GM19467 (cell line): ENCODE results near the gene ABT1.

Experiments
- ATAC-seq: cut with Tn5 transposase; IDR thresholded peaks from one replicate; pipeline ENCODE4 v1.9.1; 2021; ENCODE audit warnings: mild to moderate bottlenecking, moderate library complexity; ENCODE audit not compliant: unreplicated experiment

The ABT1 gene

DNA sequence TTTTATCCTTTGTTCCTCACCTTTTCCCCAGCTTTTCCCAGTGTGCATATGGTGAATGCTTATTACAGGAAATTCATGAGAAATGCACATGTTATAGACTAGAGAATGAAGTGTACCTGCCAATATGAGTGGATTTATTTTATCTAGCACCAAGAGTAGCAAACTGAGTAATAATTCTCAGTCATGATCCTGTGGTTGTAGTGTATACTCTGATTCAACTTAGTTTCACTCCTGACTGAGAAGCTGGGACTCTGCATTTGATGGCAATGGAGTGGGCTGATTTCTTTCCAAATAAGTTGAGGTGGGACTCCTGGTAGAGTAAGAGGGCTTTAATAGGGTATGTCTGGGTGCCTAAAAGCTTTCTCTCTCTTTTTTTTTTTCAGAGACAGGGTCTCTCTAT is 4.0 kb downstream of the ABT1 start:
- ATAC-seq = no peak

DNA sequence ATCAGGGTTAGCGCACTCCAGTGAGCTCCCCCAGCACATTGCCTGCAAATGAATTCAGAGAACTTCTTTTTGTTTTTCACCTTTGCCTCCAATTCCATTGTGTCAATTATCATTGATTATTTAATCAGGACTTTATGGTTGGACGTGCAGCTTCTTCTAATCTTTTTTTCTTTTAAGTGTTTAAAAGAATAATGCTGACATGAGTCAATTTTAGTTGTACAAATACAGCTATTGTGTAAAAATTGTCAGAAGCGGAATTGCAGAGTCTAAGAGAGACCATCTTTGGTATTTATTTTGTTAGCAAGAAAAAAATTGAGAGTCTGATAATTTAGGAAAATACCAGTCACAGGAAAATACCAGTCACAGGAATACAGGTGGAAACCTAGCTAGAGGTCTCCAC is 5.5 kb downstream of the ABT1 start:
- no peak for ATAC-seq

DNA sequence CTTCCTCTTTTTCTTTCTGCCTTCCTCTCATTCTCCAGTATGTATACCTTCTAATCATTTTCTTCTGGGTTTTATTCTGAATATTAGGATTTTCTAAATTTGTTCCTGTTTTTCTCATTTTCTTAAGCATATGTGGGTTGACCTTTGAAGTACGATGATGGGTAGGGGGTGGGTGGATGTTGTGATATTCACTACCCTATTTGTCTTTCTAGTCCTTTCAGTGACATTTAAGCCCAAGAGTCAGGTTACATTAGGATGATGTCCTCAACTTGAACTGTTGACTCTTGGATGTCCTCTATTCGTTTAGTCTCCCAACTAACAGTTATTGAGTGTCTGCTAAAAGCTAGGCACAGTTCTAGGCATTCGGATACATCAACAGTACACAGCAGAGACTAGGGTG is 7.3 kb downstream of the ABT1 start:
- no peak for ATAC-seq

DNA sequence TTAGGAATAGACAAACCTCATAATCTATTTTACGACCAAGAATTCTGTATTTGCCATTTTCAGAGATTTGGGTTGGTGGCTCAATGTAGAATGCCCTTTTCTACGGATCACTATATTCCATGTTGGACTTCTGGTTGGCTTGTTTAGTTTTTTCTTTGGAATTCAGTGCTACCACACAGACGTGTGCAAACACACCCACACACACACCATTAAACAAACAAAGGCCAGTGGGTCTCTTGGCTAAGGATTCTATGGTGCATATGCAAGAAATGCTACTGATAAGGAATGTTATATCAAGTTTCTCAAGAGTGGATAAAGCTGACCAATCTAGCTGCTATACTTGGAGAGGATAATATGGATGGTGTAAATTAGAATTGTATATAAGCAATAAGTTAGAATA is 8.0 kb downstream of the ABT1 start:
- no peak for ATAC-seq

DNA sequence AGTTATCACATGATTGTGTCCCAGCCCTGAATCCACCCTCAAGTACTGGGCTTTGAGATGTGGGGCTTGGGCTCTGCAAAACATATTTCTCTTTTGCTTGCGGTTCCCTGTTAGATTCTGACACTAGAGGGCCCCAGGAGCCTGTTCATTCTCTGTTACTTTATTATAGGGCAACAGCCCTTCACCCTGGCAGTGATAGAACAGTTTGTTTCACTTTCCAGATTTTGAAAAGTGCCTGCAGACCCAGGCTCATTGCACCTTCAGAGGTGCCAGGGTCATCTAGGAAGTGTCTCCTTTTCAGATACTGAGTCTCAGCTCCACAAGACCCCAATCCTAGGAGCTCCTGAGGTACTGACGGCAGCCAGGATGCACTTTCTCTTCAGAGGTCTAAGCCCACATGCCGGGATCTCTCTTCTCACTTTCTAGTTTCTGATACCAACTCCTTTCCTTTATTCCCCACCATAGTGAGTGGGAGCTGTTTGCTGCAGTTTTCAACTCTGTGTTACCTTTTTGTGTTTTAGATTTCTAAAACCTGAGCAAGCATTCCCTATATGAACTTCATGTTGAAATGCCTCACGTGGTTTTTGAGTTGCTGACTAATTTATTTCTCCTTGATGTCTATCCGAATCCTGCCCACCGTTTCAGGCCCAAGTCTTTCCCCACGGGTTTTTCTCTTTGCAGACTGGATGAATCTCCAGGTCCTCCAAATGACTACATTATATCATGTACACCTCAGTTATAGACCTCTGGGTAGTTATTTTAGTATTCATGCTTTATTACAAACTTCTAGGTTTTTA is 10.9 kb downstream of the ABT1 start:
- peak; percentile 69 for ATAC-seq

DNA sequence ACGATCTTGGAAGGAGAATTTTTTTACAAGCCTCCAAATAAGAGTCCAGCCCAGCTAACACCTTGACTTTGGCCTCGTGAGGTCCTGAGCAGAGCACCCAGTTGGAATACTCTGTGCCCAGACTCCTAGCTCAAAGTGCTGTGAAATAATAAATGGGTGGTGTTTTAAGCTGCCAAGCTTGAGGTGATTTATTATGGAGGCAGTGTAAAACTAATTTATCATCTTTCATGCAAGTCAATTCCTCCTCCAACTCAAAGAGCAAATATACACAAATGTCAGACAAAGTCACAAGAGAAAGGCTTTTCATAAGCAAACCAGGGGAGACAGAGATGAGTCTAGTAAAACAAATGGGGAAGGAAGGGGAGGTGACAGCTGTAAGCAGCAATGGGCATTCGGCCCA is 12.7 kb downstream of the ABT1 start:
- no peak for ATAC-seq

DNA sequence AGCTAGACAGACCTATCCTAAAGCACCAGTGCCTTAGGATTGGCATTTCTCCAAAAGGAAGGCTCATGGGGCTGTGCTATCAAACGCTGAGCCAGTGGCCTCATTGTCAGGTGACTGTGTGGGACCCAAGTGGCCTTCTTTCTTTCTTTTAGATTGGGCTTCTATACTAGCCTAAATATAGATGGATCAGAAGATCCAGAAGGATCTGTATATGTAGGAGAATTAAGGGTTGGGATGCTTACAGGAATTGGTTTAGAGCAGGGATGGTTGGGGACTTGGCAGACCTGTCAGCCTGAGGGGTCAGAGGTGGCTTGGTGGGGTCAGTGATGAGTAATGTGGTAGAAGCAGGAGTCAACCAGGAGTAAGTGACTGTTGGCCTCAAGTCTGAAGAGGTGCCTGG is 14.8 kb downstream of the ABT1 start:
- ATAC-seq = no peak

DNA sequence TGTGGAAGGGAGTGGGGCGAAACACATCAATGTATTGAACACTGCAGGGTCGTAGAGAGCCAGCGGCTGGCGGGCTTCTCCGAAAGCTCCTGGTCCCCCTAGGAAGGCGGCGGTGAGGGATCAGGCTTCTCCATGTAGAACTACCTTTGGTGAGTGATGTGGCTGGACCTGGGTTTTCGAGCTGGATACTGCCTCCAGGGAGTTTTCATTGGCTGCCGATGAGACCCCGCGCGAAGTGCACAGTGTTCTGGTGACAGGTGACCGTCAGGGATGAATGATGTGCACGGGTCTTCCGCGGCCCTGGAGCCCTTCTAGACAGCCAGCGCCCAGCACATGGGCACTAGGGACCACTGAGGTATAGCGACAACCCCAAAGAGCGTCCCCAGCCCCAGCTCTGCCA is 16.4 kb downstream of the ABT1 start:
- no peak for ATAC-seq

DNA sequence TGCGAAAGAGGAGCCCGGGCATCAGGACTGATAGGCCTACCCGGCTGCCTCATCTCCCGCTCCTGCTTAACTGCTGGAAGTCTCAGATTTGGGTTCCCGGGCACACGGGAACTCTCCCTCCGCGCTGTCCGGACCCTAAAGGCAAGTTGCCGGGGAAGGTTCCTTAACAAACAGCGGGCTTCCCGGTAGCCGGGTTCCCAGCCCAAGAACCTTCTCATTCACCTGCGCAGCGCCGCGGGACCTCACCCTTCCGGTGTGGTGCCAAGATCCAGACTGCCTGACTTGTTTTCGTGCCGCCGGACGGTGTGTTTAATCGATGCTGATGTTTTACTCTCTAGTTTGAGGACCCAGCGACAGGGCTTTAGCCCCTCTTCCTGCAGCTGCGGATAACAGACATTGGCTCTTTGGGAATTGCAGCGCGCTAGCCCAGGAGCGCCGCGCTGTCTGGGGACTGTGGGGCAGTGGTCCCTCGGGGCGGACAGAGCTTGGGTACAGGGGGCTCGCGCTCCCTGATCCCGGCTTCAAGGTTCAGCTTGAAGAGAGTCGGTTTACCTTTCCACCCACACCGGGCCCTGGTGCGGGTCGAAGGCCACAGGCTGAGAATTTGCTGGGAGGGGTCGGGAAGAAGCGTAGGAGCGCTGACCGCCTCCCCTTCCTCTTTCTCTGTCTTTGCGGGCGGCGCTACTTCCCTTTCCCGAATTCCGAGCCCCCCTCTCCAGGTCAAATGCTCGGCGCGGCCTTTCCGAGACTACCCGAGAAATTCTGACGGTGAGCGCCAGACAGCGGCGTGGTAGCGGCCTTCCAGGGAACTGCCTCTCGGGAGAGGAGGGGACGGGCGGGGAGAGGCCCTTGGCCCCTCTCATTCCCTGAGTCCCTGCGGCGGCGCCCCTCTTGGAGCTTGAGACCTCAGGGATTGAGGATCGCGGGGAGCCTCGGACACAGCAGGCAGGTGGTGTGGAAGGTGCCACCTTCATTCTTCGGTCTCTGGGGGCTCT is 17.2 kb downstream of the ABT1 start:
- ATAC-seq = no peak

DNA sequence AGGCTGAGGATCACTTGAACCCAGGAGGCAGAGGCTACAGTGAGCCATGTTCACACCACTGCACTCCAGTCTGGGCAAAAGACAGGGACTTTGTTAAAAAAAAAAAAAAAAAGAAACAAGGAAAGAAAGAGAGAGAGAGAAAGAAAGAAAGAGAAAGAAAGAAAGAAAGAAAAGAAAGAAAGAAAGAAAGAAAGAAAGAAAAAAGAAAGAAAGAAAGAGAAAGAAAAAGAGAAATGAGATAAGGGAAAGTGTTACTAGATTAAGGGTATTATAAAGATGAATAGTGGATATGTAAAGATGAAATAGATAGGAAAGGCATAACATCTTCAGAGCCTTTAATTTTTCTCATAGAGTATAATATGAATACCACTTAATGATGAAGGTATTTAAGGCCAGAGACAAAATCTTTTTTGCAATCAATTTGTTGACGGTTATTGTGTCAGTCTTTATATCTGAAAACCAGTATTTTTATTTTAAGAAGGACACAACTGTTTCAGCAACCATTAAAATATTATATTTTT is 26.6 kb downstream of the ABT1 start:
- no peak for ATAC-seq

DNA sequence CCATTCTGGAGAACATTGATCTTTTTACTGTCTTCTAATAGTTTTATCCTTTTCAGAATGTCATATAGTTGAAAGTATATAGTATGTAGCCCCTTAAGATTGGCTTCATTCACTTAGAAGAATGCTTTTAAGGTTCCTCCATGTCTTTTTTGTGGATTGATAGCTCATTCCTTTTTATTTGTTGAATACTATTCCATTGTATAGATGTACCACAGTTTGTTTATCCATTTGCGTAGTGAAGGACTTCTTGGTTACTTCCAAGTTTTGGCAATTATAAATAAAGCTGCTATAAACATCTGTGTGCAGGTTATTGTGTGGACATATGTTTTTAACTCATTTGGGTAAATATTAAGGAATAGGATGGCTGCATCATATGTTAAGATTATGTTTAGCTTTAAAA is 27.8 kb downstream of the ABT1 start:
- no peak for ATAC-seq

DNA sequence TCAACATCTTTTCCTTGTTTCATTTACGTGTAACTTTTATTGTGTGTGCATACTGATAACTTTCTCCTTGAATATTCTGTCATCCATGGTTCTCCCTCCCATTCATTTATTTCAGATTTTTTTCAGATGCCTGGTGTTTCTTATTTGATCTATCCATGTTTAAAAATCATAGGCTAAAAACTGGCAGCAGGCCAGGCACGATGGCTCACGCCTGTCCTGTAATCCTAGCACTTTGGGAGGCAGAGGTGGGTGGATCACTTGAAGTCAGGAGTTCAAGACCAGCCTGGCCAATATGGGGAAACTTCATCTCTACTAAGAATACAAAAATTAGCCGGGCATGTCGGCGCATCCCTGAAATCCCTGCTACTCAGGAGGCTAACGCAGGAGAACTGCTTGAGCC is 31.1 kb downstream of the ABT1 start:
- ATAC-seq = no peak

DNA sequence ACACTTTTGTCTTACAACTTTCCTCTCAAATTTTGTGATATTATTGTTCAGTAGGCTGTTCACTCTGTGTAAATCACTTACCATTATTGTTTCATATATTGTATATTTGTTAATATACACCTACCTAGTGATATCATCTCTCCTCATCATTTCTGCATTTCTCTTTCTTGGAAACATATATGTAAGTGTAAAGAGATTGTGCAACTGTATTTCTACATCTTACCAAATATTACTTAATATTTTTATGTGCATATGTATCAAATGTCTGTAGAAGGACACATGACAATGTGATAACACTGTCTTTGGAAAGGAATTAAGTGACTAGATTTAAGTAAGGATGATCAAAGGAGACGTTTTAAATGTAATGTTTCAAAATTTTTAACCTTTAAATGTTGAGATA is 32.6 kb downstream of the ABT1 start:
- ATAC-seq = no peak

DNA sequence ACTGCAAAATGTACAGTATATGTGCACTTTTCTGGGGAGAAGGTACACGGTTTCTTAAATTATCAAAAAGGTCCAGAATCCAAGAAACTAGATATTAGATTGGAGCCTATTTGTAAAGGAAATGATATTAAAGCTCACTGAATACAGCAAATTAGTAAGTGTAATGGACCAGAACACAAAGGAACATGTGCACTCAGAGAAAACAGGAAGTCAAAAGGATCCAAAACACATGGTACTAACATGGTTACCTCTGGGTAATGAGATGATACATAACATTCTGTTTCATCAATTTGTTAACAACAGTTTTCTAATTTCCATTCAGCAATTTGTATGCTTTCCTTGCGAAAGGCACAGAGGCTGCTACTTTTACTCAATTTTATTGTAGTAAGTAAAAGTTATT is 44.1 kb downstream of the ABT1 start:
- no peak for ATAC-seq

DNA sequence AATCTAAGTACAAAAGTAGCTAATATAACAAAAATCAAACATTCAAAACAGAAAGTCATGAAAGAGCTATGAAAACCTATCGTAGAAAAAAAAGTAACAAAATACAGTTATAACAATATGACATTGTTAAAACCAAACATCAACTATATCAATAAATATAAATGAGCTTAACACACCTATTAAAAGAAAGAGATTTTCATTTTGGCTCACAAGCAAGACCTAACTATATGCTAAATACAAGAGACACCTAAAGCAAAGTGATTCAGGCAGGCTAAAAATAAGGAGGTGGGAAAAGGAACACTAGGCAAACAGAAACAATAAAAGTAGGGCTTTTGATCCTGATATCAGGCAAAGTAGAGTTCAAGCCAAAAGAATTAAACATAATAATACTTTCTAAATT is 49.3 kb downstream of the ABT1 start:
- no peak for ATAC-seq
